GDM1 (cell line): ENCODE results near the gene FTCD.

ENCODE experiments used
- DNase-seq: peaks from one replicate; lab custom pipeline; 2025; lab: John Stamatoyannopoulos, UW

Gene FTCD

GRCh38 chr21:46138383-46138970 is 16.9 kb downstream of the FTCD start:
- no peak for DNase-seq

- DNase-seq: no peak
Observed at GRCh38 chr21:46137908-46138307, 17.5 kb downstream of the FTCD start.

- DNase-seq: no peak
Observed at GRCh38 chr21:46136739-46137349, 18.5 kb downstream of the FTCD start.

GRCh38 chr21:46135782-46136395 is 19.5 kb downstream of the FTCD start:
- no peak for DNase-seq

GRCh38 chr21:46131838-46132651 is 23.3 kb downstream of the FTCD start:
- DNase-seq: no peak

- no peak for DNase-seq
Observed at GRCh38 chr21:46131588-46131837, 23.9 kb downstream of the FTCD start.

- no peak for DNase-seq
Observed at GRCh38 chr21:46130831-46131587, 24.4 kb downstream of the FTCD start.

GRCh38 chr21:46129846-46130651 is 25.3 kb downstream of the FTCD start:
- no peak for DNase-seq

- no peak for DNase-seq
Observed at GRCh38 chr21:46128933-46129571, 26.3 kb downstream of the FTCD start.

- DNase-seq: no peak
Observed at GRCh38 chr21:46128106-46128932, 27.1 kb downstream of the FTCD start.

GRCh38 chr21:46127239-46128105 is 27.9 kb downstream of the FTCD start:
- no peak for DNase-seq

GRCh38 chr21:46126309-46127238 is 28.8 kb downstream of the FTCD start:
- DNase-seq: no peak

- DNase-seq: no peak
Observed at GRCh38 chr21:46125846-46126301, 29.5 kb downstream of the FTCD start.

GRCh38 chr21:46124926-46125845 is 30.2 kb downstream of the FTCD start:
- DNase-seq: no peak

- no peak for DNase-seq
Observed at GRCh38 chr21:46124083-46124925, 31.1 kb downstream of the FTCD start.
